ENCODE results near the gene EPS8. TPM values are rescaled to one million over a fixed set of nuclear protein-coding genes. Genes with fewer than 3 reads are reported as not detected.

Gene EPS8
- total and polyA plus RNA-seq, 2 donors (not counting 1 experiment from before 2014, with no cell fraction given), result 0.76 to 0.96 TPM

GRCh38 chr12:15726027-15726877, 62.9 kb downstream of the EPS8 start:
- Histone ChIP-seq H4K20me1 (ENCODE audit: control insufficient read depth, insufficient read depth, low read length, poor library complexity, severe bottlenecking) (no peaks in the 10 kb centered on the region), H3K4me2 (replicated peaks; ENCODE audit: low read depth, low read length, poor library complexity, severe bottlenecking) (no peak overlapping the region), H3K27ac (ENCODE audit: low read length in 2 of 2) (no peak overlapping the region), H3K4me1 (ENCODE audit: control insufficient read depth in 2 of 2, insufficient read depth in 2 of 2, low read length in 2 of 2) (no peaks in the 10 kb centered on the region), H3K4me3 (ENCODE audit: control extremely low read depth in 1 of 5, extremely low read depth in 1 of 5, insufficient read depth in 1 of 5, low read depth in 2 of 5, low read length in 4 of 5) (no peak overlapping the region), H3K27me3 (replicated peaks in 1 of 4; ENCODE audit: control extremely low read depth in 1 of 4, control insufficient read depth in 3 of 4, insufficient read depth in 4 of 4, low read length in 3 of 4) (no peaks in the 10 kb centered on the region), H3K79me2 (ENCODE audit: control insufficient read depth, insufficient read depth, low read length) (no peaks in the 10 kb centered on the region), H2AFZ (ENCODE audit: insufficient read depth, low read depth, low read length, poor library complexity, severe bottlenecking) (no peak overlapping the region), H3K9ac (ENCODE audit: low read length) (no peak overlapping the region), H3K36me3 (replicated peaks in 1 of 2; ENCODE audit: control extremely low read depth in 1 of 2, control insufficient read depth in 1 of 2, extremely low read depth in 1 of 2, insufficient read depth in 2 of 2, low read length in 1 of 2) (no peaks in the 10 kb centered on the region), H3K9me3 (ENCODE audit: control extremely low read depth in 1 of 3, control insufficient read depth in 2 of 3, insufficient read depth in 1 of 3, low read length in 2 of 3) (no peaks in the 10 kb centered on the region)
- ChIA-PET CTCF (no interaction called here), POLR2A (no interaction called here)
- Mint-ChIP-seq H3K27me3 (peaks cover 6% of the 10 kb centered on the region), H3K27ac (no peak overlapping the region), H3K4me3 (no peak overlapping the region), H3K9me3 (ENCODE audit: insufficient read depth) (no peaks in the 10 kb centered on the region), H3K4me1 (no peaks in the 10 kb centered on the region)
- ATAC-seq (ENCODE audit: low read depth) (no peak), DNase-seq (no peak)
- intact Hi-C loops (cut with micrococcal nuclease), result no loop called here
- WGBS (ENCODE audit: insufficient coverage), result 100% methylated on average over 1 of the region's 2 CpGs
- no peak for TF ChIP-seq CTCF (IDR thresholded peaks at IDR 0.05)
- TF ChIP-seq EZH2 (IDR thresholded peaks at IDR 0.05; ENCODE audit: borderline replicate concordance, insufficient read depth, low read depth, low read length, poor library complexity, severe bottlenecking), result no peak

GRCh38 chr12:15722951-15723350, 66.2 kb downstream of the EPS8 start:
- H3K36me3 ChIP-seq (replicated peaks in 1 of 2; ENCODE audit: control extremely low read depth in 1 of 2, control insufficient read depth in 1 of 2, extremely low read depth in 1 of 2, insufficient read depth in 2 of 2, low read length in 1 of 2), result no peaks in the 10 kb centered on the region
- POLR2A ChIA-PET, result no interaction called here
- TF ChIP-seq EZH2 (IDR thresholded peaks at IDR 0.05; ENCODE audit: borderline replicate concordance, insufficient read depth, low read depth, low read length, poor library complexity, severe bottlenecking) (no peak), CTCF (IDR thresholded peaks at IDR 0.05) (no peak)
- no peaks in the 10 kb centered on the region for H3K4me1 Mint-ChIP-seq
- ATAC-seq (ENCODE audit: low read depth) (no peak), DNase-seq (no peak)
- H3K4me3 ChIP-seq (ENCODE audit: control extremely low read depth in 1 of 5, extremely low read depth in 1 of 5, insufficient read depth in 1 of 5, low read depth in 2 of 5, low read length in 4 of 5), result no peak overlapping the region
- intact Hi-C loops (cut with micrococcal nuclease), result no loop called here
- WGBS (ENCODE audit: insufficient coverage), result no CpG with 5 or more reads among the region's 1 CpG
- H3K27ac Mint-ChIP-seq, result no peak overlapping the region
- no peaks in the 10 kb centered on the region for H3K27me3 ChIP-seq (replicated peaks in 1 of 4; ENCODE audit: control extremely low read depth in 1 of 4, control insufficient read depth in 3 of 4, insufficient read depth in 4 of 4, low read length in 3 of 4)
- H3K9ac ChIP-seq (ENCODE audit: low read length), result no peak overlapping the region
- H3K4me1 ChIP-seq (ENCODE audit: control insufficient read depth in 2 of 2, insufficient read depth in 2 of 2, low read length in 2 of 2), result no peaks in the 10 kb centered on the region
- H3K27ac ChIP-seq (ENCODE audit: low read length in 2 of 2), result no peak overlapping the region
- no peaks in the 10 kb centered on the region for H3K79me2 ChIP-seq (ENCODE audit: control insufficient read depth, insufficient read depth, low read length)
- H3K4me2 ChIP-seq (replicated peaks; ENCODE audit: low read depth, low read length, poor library complexity, severe bottlenecking), result no peak overlapping the region
- H2AFZ ChIP-seq (ENCODE audit: insufficient read depth, low read depth, low read length, poor library complexity, severe bottlenecking), result no peak overlapping the region
- CTCF ChIA-PET, result no interaction called here
- H3K9me3 Mint-ChIP-seq (ENCODE audit: insufficient read depth), result no peaks in the 10 kb centered on the region
- peaks cover 3% of the 10 kb centered on the region for H3K27me3 Mint-ChIP-seq
- H3K4me3 Mint-ChIP-seq, result no peak overlapping the region
- H3K9me3 ChIP-seq (ENCODE audit: control extremely low read depth in 1 of 3, control insufficient read depth in 2 of 3, insufficient read depth in 1 of 3, low read length in 2 of 3), result no peaks in the 10 kb centered on the region
- no peaks in the 10 kb centered on the region for H4K20me1 ChIP-seq (ENCODE audit: control insufficient read depth, insufficient read depth, low read length, poor library complexity, severe bottlenecking)
